Left renal pelvis (tissue), 4 donors: ENCODE results near the gene SLC15A4. TPM values are rescaled to one million over a fixed set of nuclear protein-coding genes. Genes with fewer than 3 reads are reported as not detected.

Experiments
- DNase-seq, 4 donors: peaks; one replicate each; pipeline ENCODE4 v3.0.0-alpha.2; 2013; ENCODE audit warnings: low read depth in 4 of 4, low spot score in 3 of 4
- polyA plus RNA-seq, 4 donors: library from polyadenylated mRNA; unstranded; fragments of 120-200 nt; gene quantifications; one replicate each; pipeline ENCODE4 v1.2.1, GENCODE V29; 2013; ENCODE audit not compliant: insufficient read length in 4 of 4

The SLC15A4 gene
- polyA plus RNA-seq, 4 donors: 25.0 to 31.8 (median 29.7) TPM

DNA sequence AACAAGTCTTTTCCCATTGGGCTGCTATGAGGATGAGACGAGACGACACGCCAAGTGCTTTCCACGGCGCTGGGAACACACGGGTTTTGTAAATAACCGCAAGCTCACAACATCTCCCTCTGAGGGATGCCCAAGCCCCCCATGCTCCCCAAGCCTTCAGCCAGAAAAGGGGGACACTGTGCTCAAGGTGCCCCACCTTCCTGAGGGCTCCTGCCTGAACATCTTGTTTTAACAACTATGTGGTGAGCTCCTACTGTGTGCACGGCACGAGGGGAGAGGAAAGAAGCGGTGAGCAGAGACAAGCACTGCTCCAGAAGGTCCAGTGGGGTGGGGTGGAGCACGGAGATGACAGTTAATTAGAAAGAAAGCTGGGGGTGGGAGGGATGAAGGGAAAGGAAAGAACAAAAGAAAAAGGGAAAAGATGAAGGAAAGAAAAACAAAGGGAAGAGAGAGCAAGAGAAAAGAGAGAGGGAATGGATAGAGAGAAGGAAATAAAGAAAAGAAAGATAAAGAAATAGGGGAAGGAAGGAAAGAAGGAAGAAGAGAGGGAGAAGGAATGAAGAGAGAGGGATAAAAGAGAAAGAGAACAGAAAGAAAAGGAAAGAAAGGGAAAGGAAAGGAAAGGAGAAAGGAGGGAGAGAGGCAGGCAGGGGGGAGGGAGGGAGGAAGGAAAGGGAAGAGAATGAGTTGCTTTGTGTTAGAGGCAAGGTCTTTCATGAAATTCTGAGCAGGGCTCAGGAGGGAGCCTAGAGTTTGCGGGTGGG lies 56.8 kb downstream of the SLC15A4 start:
- no peak for DNase-seq

DNA sequence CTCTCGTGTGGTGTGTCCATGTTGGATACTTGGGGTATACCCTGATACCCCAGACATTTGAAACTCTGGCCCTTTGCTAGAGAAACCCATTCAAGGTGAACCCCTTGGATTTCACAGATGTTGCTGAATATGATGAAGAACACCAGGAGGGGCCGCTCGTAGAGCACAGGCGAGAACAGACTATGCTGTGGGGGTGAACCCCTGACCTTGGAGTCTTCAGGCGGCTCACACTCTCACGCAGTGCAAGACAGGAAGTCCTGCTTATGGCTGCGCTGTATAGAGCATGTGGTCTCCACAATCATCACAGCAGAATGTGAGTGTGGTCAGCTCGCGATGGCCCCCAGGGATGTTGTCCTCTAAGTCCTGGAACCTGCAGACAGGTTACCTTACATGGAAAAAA lies 60.4 kb downstream of the SLC15A4 start:
- no peak for DNase-seq

GRCh38 chr12:128761379-128761790 lies 62.4 kb downstream of the SLC15A4 start:
- peak in 1 of 4 donors; percentile 6 for DNase-seq

DNA sequence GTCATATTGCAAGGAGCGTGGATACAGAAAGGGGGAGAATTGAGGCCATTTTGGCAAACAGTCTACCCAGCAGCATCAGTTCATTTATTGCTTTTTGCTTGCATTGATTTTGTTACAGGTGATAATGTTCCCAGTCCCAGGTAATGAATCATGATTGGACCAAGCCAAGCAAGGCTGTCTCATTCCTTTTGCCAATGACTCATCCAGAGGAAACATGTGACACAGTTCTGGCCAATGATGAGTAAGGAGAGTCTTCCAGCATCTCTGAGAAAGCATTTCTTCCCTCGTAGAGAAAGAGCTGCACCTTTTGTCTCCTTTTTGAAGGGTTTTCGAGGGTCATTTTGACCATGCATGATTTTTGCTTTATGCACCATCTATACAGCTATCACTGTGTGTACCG lies 68.2 kb downstream of the SLC15A4 start:
- DNase-seq: no peak

GRCh38 chr12:128754275-128754674 lies 69.5 kb downstream of the SLC15A4 start:
- DNase-seq: no peak

GRCh38 chr12:128753438-128753837 lies 70.3 kb downstream of the SLC15A4 start:
- DNase-seq: no peak

GRCh38 chr12:128752386-128752785 lies 71.4 kb downstream of the SLC15A4 start:
- no peak for DNase-seq

DNA sequence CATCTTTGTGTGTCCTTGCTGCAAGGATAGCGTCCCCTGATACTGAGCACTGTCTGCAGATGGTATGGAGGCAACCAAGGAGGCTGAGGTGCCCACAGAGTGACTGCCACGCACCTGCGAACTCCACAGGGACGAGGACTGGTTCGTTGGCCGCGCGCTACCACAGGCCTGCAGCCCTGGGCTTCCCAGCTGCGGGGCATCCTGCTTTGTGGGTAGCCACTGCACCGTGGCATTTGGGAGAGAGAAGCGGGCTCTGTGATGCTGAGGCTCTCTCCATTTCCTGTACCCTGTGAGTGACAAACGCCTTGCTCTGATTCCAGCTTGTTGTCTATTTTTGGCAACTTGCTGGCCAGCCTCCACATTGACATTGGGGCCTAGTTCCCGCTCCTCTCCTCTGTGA lies 76.3 kb downstream of the SLC15A4 start:
- no peak for DNase-seq

DNA sequence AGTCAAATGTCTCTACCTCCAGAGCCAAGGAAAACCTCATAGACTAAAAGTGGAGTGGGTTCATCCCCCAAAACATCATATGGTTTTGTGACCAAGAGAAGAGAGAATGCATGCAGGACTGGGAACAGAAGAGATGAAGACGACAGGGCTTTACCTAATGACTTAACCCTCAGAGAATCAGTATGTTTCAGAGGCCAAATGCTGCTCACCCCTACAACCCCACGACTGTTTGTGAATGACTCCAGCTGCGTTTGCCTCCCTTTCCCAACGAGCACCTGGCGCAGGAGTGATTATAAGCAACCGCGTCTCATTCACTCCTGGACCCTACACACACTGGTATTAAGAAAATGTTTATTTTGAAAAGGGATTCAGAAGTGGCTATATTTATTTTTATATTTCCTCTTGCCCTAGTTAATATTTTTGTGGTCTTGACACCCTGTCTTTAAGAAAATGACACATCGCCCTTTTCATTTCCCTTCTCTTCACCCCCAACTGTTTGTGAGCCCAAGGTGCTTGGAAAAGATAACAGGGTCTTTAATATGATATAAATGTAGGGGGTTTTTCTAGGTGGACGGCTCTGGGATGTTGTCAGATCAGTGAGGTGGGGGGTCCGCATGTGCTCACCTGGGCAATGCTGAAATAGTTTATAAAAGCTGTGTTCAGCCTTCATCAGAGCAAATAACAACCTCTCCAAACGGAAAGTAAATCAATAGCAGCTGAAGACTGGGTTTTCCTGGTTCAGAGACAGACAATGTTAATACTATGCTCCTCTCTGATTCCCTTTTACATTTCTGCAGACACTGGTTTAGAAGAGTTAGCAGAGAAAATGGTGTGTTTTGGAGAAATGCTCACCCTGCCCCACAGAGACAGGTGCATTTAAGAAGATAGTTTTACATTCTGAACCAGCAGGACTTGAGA lies 77.7 kb downstream of the SLC15A4 start:
- no peak for DNase-seq

DNA sequence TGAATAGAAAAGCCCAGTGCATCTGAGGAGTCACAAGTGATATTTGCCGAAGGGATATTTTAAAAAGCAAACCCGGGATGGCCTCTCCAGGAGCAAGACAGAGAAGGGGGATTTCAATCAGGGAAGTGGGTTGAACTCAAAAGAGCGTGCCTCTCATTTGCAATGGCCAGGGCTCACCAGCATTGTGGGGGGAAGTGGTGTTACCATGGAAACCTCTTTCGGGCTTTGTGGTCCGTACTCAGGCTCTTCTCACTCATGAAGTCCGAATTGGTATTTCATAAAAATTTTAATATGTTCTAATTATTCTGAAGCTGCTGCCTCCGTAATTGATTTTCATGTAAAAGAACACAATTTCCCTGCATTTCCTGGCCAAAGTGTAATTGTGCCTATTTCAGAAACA lies 79.8 kb downstream of the SLC15A4 start:
- no peak for DNase-seq

Other genes starting within 250 kb of the SLC15A4 start
- 1 to 10 TPM; 1.6 to 3.0 (median 2.0) TPM for gene GLT1D1, start 29.5 kb upstream of the SLC15A4 start, polyA plus RNA-seq